Mammary epithelial cell (primary cell): ENCODE results near the gene TMEM141.

Experiments
- CTCF ChIP-seq, 2 donors: IDR thresholded peaks in 1 of 2; conservative IDR thresholded peaks in 1 of 2; 2 replicates each; pipeline ENCODE4 v1.5.1; 2011 to 2012; ENCODE audit warnings: inconsistent platforms in 2 of 2, low read length in 2 of 2, mild to moderate bottlenecking in 2 of 2, control low read depth in 1 of 2, low read depth in 1 of 2; ENCODE audit not compliant: insufficient read depth in 1 of 2; ENCODE audit errors: extremely low read depth in 1 of 2
- EZH2 ChIP-seq: IDR thresholded peaks from 2 replicates; pipeline ENCODE4 v1.6.1; 2012; ENCODE audit warnings: low read length, inconsistent platforms, borderline replicate concordance

- TF ChIP-seq CTCF (conservative IDR thresholded peaks at IDR 0.05 in 1 of 2, IDR thresholded peaks at IDR 0.05 in 1 of 2; ENCODE audit: extremely low read depth in 1 of 2, insufficient read depth in 1 of 2, low read depth in 1 of 2, low read length in 2 of 2), result no peak
- TF ChIP-seq EZH2, result no peak
These were observed 46.4 kb upstream of the TMEM141 start for GRCh38 chr9:136744773-136745172.
